Mammary epithelial cell (primary cell): ENCODE results near the gene EPHA6.
"Not testable (repeated sequence)": the region's sequence is repeated elsewhere in the genome, so short reads cannot be mapped to it uniquely, and the experiment has no call there.

ENCODE experiments used
- EZH2 ChIP-seq: IDR thresholded peaks from 2 replicates; pipeline ENCODE4 v1.6.1; 2012; ENCODE audit warnings: low read length, inconsistent platforms, borderline replicate concordance
- TF ChIP-seq, protein P1 (sequence below), 2 donors: IDR thresholded peaks in 1 of 2; conservative IDR thresholded peaks in 1 of 2; 2 replicates each; pipeline ENCODE4 v1.5.1; 2011 to 2012; ENCODE audit warnings: inconsistent platforms in 2 of 2, low read length in 2 of 2, mild to moderate bottlenecking in 2 of 2, control low read depth in 1 of 2, low read depth in 1 of 2; ENCODE audit not compliant: insufficient read depth in 1 of 2; ENCODE audit errors: extremely low read depth in 1 of 2

DNA sequence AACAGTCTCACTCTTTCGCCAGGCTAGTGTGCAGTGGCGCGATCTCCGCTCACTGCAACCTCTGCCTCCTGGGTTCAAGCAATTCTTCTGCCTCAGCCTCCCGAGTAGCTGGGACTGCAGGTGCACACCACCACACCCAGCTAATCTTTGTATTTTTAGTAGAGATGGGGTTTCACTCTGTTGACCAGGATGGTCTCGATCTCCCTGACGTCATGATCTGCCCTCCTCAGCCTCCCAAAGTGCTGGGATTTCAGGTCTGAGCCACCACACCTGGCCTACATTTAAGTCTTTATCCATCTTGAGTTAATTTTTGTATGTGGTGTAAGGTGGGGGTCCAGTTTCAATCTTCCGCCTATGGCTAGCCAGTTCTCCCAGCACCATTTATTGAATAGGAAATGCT, 211.2 kb downstream of the EPHA6 start:
- TF ChIP-seq, protein P1, sequence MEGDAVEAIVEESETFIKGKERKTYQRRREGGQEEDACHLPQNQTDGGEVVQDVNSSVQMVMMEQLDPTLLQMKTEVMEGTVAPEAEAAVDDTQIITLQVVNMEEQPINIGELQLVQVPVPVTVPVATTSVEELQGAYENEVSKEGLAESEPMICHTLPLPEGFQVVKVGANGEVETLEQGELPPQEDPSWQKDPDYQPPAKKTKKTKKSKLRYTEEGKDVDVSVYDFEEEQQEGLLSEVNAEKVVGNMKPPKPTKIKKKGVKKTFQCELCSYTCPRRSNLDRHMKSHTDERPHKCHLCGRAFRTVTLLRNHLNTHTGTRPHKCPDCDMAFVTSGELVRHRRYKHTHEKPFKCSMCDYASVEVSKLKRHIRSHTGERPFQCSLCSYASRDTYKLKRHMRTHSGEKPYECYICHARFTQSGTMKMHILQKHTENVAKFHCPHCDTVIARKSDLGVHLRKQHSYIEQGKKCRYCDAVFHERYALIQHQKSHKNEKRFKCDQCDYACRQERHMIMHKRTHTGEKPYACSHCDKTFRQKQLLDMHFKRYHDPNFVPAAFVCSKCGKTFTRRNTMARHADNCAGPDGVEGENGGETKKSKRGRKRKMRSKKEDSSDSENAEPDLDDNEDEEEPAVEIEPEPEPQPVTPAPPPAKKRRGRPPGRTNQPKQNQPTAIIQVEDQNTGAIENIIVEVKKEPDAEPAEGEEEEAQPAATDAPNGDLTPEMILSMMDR (conservative IDR thresholded peaks at IDR 0.05 in 1 of 2, IDR thresholded peaks at IDR 0.05 in 1 of 2; ENCODE audit: extremely low read depth in 1 of 2, insufficient read depth in 1 of 2, low read depth in 1 of 2, low read length in 2 of 2), result not testable (repeated sequence)
- not testable (repeated sequence) for TF ChIP-seq EZH2
